NCI-H526 treated with DMSO at 0.1 percent for 48 hours (cell line): ENCODE data around the gene INSRR.

Source experiments
- DNase-seq: peaks from one replicate; lab custom pipeline; 2025; lab: John Stamatoyannopoulos, UW

Gene INSRR

DNA sequence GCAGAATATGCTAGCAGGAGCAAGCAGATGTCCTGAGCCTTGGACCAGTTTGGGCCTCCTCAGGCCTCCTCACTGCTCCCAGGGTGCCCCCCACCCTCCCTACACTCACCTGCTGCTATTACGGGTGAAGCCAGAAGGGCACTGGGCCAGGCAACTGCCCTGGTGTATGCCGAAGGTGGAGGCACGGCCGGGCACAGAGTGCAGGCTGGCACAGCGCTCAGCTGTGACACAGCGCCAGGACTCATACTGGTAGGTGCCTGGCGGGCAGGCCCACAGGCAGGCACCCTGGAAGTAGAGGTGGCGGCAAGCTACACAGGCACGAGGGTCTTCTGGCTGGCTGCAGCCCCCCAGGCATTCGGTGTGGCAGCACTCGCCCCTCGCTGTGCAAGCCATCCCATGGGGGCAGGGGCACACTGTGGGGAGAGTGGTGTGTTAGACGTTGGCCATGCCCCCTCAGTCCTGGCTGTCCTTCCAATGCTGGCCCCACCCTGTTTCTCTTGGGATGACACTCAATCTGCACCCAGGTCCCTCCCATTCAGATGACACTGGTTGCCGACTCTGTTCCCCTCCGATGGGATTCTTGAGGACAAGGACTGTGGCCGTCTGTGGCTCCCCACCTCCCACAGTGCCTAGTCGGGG is 7.0 kb downstream of the INSRR start:
- no peak for DNase-seq

GRCh38 chr1:156849151-156849496 is 9.8 kb downstream of the INSRR start:
- DNase-seq = no peak

DNA sequence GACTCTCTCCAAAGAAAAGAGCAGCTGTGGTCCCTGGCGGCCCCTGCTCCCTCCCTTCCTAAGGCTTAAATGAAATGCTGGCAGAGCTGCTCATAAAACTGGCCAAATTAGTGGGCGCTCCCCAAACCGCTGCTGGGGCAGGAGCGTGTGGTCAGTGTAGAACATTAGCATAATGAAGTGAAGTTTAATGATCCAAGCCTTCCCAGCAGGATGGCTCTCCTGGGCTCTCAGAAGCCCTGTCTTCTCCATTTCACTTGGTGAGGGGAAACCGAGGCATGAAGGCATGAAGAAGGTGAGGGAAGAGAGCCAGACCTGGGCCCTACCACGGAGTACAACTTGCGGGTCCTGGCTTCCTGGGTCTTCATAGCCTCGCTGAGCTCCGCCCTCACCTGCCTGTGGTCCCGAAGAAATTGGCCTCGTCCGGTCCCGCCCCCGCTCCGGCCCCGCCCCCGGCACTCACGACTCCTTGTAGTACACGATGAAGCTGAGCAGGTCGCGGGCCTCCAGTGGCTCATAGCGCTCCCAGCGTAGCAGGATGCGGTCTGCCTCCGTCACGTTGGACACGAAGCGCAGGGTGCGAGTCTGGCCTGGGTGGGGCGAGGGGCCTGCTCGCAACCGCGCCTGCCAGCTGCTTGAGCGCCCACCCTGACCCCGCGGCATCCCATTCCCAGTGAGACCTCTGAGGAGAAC is 10.3 kb downstream of the INSRR start:
- no peak for DNase-seq

GRCh38 chr1:156847591-156848460 is 11.1 kb downstream of the INSRR start:
- no peak for DNase-seq

DNA sequence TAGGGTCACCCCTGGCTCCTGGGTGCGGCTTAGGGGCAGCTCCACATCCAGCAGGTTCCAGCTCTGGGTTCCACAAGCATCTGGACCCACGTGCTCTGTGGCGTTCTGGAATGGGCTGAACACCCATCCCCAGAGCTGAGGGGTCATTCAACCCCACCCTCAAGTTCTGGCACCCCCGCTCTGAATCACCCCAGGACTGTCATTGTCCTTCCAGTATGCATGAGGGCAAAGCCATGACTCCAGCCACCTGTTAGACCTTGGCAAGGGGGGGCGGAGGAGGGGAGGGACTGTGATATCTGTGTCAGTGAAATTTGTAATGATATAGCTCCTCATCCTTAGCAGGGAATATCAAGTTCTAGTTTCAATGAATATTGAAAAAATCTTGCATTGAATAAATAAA is 12.3 kb downstream of the INSRR start:
- no peak for DNase-seq

DNA sequence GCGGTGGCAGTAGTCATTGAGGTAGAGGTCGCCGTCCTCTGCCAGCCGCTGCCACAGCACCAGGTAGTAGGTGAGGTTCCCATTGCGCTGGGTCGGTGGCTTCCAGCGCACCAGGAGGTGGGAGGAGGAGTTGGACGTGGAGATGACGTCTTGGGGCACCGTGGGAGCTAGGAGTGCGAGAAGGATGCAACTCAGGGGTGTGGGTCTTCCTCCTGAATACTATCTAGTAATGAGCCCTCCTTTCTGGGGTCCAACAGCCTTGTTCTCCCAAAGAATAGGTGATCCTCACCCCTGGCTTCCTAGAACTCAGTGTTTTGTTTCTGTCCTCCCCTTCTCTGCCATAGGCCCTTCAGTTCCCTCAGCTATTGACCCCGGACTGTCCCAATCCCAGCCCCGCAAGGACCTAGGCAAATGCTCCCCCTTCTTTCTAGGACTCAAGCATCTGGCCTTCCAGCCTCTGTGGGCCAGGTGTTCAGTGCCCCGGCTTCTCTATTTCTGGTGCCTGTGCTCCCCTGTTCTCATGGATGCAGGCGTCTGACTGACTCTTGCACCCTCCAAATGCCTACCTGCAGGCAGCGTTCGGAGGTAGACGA is 12.9 kb downstream of the INSRR start:
- no peak for DNase-seq

GRCh38 chr1:156845055-156845952 is 13.6 kb downstream of the INSRR start:
- DNase-seq = no peak

DNA sequence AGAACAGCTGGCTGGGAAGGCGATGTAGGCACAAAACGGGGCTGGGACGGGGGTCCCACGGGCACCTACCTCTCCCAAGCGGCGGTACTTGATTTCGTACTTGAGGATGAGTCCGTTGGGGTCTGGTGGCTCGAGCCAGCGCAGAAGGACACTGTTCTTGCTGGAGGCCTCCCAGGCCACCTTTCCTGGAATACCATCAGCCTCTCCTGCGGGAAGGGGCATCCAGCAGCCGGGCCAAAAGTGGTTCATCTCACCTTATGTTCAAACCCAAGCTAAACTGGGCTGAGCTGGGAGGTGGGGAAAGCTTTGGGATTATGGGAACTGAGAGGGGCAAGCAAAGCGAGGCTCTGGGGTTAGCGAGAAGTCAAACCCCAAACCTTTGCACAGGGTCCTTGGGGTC is 14.3 kb downstream of the INSRR start:
- no peak for DNase-seq

- DNase-seq = no peak
Measured at GRCh38 chr1:156844102-156844501, 14.8 kb downstream of the INSRR start.

DNA sequence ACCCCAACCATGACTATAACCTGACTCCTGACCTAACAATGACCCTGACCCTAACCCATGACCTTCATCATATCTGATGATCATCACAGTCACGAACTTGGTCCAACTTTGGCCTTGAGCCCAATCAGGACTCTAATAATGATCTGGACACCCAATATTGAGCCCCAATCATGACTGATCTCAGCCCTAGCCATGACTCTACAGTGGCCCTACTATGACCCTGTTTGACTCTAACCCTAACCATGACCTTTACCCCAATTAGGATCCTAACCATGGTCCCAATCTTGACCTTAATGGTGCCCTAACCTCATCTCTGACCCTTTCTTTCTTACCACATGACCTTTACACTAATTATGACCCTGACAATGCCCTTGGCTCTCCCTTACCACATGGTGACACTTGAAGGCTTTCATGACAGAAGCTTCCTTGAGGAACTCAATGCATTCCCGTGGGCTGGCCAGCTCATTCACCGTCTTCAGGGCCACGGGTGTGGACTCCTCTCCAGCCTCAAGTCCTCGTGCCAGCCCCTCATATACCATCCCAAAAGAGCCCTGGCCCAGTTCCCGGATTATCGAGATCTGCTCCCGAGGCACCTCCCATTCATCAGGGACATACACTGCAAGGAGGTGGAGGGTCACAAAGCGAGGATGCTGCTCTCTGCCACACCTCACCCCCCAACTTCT is 16.2 kb downstream of the INSRR start:
- no peak for DNase-seq

DNA sequence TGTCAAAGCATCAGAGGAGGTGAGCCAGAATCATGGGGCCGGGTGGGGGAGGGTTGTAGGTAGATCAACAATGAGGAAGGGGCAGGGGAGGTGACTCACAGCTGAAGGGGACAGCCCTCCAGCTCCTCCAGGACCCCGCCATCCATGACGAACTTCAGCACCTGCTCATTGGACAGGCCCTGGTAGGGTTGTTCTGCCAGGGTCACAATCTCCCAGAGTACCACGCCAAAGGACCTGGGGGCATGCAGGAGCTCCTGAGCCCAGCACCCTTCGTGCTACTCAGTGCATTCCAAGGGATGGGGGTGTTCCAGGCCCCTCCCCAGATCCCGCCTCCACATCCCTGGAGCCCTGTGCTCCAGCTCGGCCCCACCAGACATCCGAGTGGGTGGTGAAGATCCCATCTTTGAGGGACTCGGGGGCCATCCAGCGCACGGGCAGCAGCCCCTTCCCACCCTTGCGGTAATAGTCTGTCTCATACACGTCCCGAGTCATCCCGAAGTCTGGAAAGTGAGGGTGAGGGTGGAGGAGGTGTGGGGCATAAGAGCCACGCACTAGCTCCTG is 17.5 kb downstream of the INSRR start:
- no peak for DNase-seq

DNA sequence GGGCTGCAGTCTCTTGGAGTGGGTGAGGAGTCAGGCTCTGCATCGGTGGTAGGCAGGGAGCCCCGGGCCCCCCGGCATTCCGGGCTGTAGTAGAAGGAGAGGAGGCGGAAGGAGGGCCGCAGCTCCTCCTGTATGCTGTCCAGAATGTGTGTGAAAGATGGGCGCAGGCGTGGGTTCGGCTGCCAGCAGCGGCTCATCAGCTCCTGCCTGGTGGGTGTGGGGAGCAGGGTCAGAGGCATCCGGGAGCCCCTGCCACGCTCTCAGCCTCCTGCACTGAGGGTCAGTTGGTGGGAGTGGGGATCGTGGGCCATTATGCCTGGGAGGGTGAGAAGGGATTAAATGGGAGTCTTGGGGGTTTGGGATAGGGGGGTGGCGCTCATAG is 18.0 kb downstream of the INSRR start:
- DNase-seq = no peak

DNA sequence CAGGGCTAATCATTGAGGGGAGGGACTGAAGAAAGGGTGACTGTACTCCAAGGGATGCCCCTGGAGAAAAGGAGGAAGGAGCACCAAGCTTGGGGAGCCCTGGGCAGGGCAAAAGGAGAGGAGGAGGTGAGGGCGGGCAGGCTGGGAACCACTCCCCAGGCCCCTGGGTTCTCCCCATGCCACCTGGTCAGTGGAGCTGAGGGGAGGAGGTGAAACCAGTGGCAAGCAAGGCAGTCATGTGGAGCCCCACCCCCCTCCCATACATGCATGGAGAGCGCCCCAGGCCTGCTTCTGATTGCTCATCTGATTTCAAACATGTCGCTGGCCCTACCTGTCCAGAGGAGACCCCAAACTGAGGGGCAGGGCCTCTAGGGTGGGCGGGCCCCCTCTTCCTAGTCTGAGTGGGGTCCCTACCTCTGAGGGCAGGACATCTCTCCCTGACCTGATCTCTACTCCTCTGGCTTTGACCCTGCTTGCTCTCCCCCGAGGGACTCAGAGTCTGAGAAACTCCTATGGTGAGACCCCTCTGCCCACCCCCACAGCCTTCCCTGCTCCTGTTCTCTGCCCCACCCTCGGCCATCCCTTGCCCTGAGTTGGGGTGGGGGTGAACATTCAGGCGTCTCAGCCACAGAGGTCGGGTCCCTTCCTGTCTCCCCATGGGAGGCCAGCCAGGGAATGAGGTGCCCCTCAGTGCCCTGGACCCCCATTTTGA is 18.6 kb downstream of the INSRR start:
- DNase-seq = no peak

GRCh38 chr1:156839426-156840109 is 19.3 kb downstream of the INSRR start:
- DNase-seq = no peak

DNA sequence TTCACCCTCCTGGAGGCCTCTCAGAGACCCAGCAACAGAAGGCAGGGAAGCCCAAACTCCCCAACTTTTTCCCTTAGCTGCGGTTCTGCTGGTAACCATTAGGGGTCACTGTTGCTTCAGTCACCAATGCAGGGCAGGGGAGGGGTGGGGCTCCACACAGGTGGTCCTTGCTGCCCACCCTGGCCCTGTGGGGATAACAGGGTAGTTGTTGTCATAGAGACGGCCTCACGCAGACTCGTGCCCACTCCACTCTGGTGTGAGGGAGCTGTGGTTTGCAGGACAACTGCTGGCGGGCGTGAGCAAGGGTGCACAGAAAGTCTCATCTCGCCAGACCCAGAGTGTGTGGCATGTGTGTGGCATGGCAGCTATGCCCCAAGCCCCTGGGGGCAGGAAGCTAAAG is 19.9 kb downstream of the INSRR start:
- no peak for DNase-seq

GRCh38 chr1:156836892-156837291 is 22.0 kb downstream of the INSRR start:
- no peak for DNase-seq

- DNase-seq = no peak
Measured at GRCh38 chr1:156836041-156836654, 22.8 kb downstream of the INSRR start.

- DNase-seq = no peak
Measured at GRCh38 chr1:156834322-156834721, 24.6 kb downstream of the INSRR start.

GRCh38 chr1:156833603-156834002 is 25.3 kb downstream of the INSRR start:
- DNase-seq = no peak
